GM23338 (cell line): ENCODE data around the gene AP5S1. TPM values are rescaled to one million over a fixed set of nuclear protein-coding genes. Genes with fewer than 3 reads are reported as not detected.
A peak's percentile ranks its signal among the peaks of the same experiment; 100 is the strongest.

ENCODE experiments used
- ATAC-seq: fragments of 200-7000 bp; cut with Tn5 transposase; 3 replicates; pipeline ENCODE4 v1.9.1; 2020
- DNase-seq: peaks from one replicate; pipeline ENCODE4 v3.0.0-alpha.2; 2015; ENCODE audit warnings: low spot score
- H2AFZ ChIP-seq: fragments of 200-600 bp; sonication (generic); 2 replicates; pipeline ENCODE4 v1.8.0; 2016; ENCODE audit warnings: antibody characterized with exemption, mild to moderate bottlenecking, moderate library complexity
- H3F3A ChIP-seq: fragments of 200-600 bp; sonication (generic); replicated peaks from 2 replicates; pipeline ENCODE4 v1.8.0; 2017; ENCODE audit warnings: antibody characterized with exemption, mixed run types, low read depth
- H3K27ac ChIP-seq: fragments of 200-600 bp; sonication (generic); 2 replicates; pipeline ENCODE4 v1.6.1; 2016; ENCODE audit warnings: low read depth
- H3K27me3 ChIP-seq: fragments of 200-600 bp; sonication (generic); 2 replicates; pipeline ENCODE4 v1.8.0; 2016; ENCODE audit warnings: mild to moderate bottlenecking, mixed run types, moderate library complexity; ENCODE audit not compliant: insufficient read depth
- H3K36me3 ChIP-seq: fragments of 200-600 bp; sonication (generic); 2 replicates; pipeline ENCODE4 v1.8.0; 2016; ENCODE audit warnings: mild to moderate bottlenecking; ENCODE audit not compliant: insufficient read depth
- H3K4me1 ChIP-seq: fragments of 200-600 bp; sonication (generic); 2 replicates; pipeline ENCODE4 v1.8.0; 2016; ENCODE audit warnings: mild to moderate bottlenecking, moderate library complexity; ENCODE audit not compliant: insufficient read depth
- H3K4me2 ChIP-seq: fragments of 200-600 bp; sonication (generic); 2 replicates; pipeline ENCODE4 v1.7.1; 2017; ENCODE audit warnings: mixed run types
- H3K4me3 ChIP-seq: fragments of 200-600 bp; sonication (generic); 2 replicates; pipeline ENCODE4 v1.6.1; 2016; ENCODE audit warnings: mixed run types
- H3K79me2 ChIP-seq: fragments of 200-600 bp; sonication (generic); replicated peaks from 2 replicates; pipeline ENCODE4 v1.8.0; 2017; ENCODE audit warnings: mild to moderate bottlenecking; ENCODE audit not compliant: insufficient read depth
- H3K9me2 ChIP-seq: fragments of 200-600 bp; sonication (generic); 2 replicates; pipeline ENCODE4 v1.8.0; 2017; ENCODE audit not compliant: insufficient read depth
- H4K20me1 ChIP-seq: fragments of 200-600 bp; sonication (generic); replicated peaks from 2 replicates; pipeline ENCODE4 v1.8.0; 2017; ENCODE audit warnings: mild to moderate bottlenecking; ENCODE audit not compliant: insufficient read depth
- H3K27ac Mint-ChIP-seq: 2 replicates; pipeline ENCODE4 v1.8.0; 2020; ENCODE audit warnings: inconsistent platforms, mild to moderate bottlenecking, moderate library complexity, mixed read lengths
- H3K27me3 Mint-ChIP-seq: 3 replicates; pipeline ENCODE4 v1.8.0; 2022; ENCODE audit warnings: low read depth, mild to moderate bottlenecking, moderate library complexity, mixed read lengths, inconsistent platforms; ENCODE audit not compliant: insufficient read depth, poor library complexity
- H3K36me3 Mint-ChIP-seq: 3 replicates; pipeline ENCODE4 v1.8.0; 2021; ENCODE audit warnings: low read depth, mild to moderate bottlenecking, inconsistent platforms, moderate library complexity, mixed read lengths
- H3K4me1 Mint-ChIP-seq: 3 replicates; pipeline ENCODE4 v1.8.0; 2020; ENCODE audit warnings: mild to moderate bottlenecking, inconsistent platforms, mixed read lengths
- H3K4me3 Mint-ChIP-seq: 3 replicates; pipeline ENCODE4 v1.8.0; 2021; ENCODE audit warnings: moderate library complexity, mild to moderate bottlenecking, inconsistent platforms, mixed read lengths
- H3K9me3 Mint-ChIP-seq: 3 replicates; pipeline ENCODE4 v1.8.0; 2020; ENCODE audit warnings: moderate library complexity, mild to moderate bottlenecking, inconsistent platforms, mixed read lengths
- CREB1 ChIP-seq: fragments of 250-450 bp; sonication (Bioruptor Pico); IDR thresholded peaks from 2 replicates; pipeline ENCODE4 v1.5.0; 2020; ENCODE audit warnings: low read depth, mild to moderate bottlenecking, moderate library complexity
- CTCF ChIP-seq, 2 experiments: fragments of 200-600 bp in 1 of 2; sonication (generic) in 1 of 2; conservative IDR thresholded peaks; 2 replicates each; pipeline versions ENCODE4 v1.5.1 to v1.6.1; 2016 to 2017; ENCODE audit warnings: antibody characterized with exemption in 2 of 2, low read depth in 2 of 2, mild to moderate bottlenecking in 2 of 2, moderate library complexity in 1 of 2
- ETS1 ChIP-seq: IDR thresholded peaks from 2 replicates; pipeline ENCODE4 v1.6.1; 2016; ENCODE audit warnings: antibody characterized with exemption
- EZH2 ChIP-seq: fragments of 200-600 bp; sonication (generic); IDR thresholded peaks from one replicate; pipeline ENCODE4 v1.8.0; 2017; ENCODE audit warnings: antibody characterized with exemption, mild to moderate bottlenecking, low read depth; ENCODE audit not compliant: unreplicated experiment
- EZH2phosphoT487 ChIP-seq: fragments of 200-600 bp; sonication (generic); IDR thresholded peaks from one replicate; pipeline ENCODE4 v1.8.1; 2018; ENCODE audit warnings: antibody characterized with exemption; ENCODE audit not compliant: unreplicated experiment
- JUNB ChIP-seq: IDR thresholded peaks from one replicate; pipeline ENCODE4 v1.6.1; 2016; ENCODE audit warnings: antibody characterized with exemption; ENCODE audit not compliant: unreplicated experiment
- NANOG ChIP-seq: IDR thresholded peaks from 2 replicates; pipeline ENCODE4 v1.6.1; 2016; ENCODE audit warnings: antibody characterized with exemption, borderline replicate concordance
- POLR2AphosphoS5 ChIP-seq: IDR thresholded peaks from 2 replicates; pipeline ENCODE4 v1.6.1; 2016; ENCODE audit warnings: antibody characterized with exemption, low read depth
- STAT1 ChIP-seq: IDR thresholded peaks from one replicate; pipeline ENCODE4 v1.6.1; 2016; ENCODE audit warnings: antibody characterized with exemption; ENCODE audit not compliant: unreplicated experiment
- ZNF114 ChIP-seq: fragments of 250-450 bp; sonication (Bioruptor Pico); IDR thresholded peaks from 2 replicates; pipeline ENCODE4 v1.5.0; 2020; ENCODE audit warnings: mild to moderate bottlenecking, moderate library complexity
- ZNF331 ChIP-seq: fragments of 250-450 bp; sonication (Bioruptor Pico); IDR thresholded peaks from 2 replicates; pipeline ENCODE4 v1.5.0; 2020; ENCODE audit warnings: low read depth, mild to moderate bottlenecking, moderate library complexity
- ZNF462 ChIP-seq: fragments of 250-450 bp; sonication (Bioruptor Pico); IDR thresholded peaks from 2 replicates; pipeline ENCODE4 v1.5.0; 2020; ENCODE audit warnings: mild to moderate bottlenecking, moderate library complexity
- polyA plus RNA-seq: library from polyadenylated mRNA; unstranded; fragments of >200 nt; fragmentation: Nextera tagmentation; extraction: Ambion mirVana; gene quantifications from 2 replicates; pipeline ENCODE4 v1.2.1, GENCODE V29; 2016
- total RNA-seq: library from RNA; depleted of rRNA; stranded (reverse); fragments of >200 nt; shearing (Covaris generic); gene quantifications from 2 replicates; pipeline ENCODE4 v1.2.3, GENCODE V29; 2014
- TF ChIP-seq, protein P1 (sequence below): IDR thresholded peaks from one replicate; pipeline ENCODE4 v1.6.1; 2018; ENCODE audit warnings: antibody characterized with exemption; ENCODE audit not compliant: unreplicated experiment

The AP5S1 gene
- total and polyA plus RNA-seq, 2 experiments from 2014 or later = 1.8 to 2.8 TPM

DNA sequence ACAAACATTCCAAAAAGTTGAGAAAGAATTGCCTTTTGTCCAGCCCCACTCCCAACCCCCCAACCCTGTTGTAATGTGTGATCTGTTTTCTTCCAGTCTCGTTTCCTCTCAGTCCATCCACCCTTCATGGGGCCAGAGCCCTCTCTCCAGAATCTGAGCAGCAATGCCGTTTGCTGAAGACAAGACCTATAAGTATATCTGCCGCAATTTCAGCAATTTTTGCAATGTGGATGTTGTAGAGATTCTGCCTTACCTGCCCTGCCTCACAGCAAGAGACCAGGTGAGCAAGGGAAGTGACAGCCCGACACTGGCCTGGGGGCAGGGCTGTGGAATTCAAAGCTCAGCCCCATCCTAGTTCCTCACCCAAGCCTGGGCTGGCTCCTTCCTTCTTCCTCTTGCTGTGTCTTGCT is 34.1 kb downstream of the AP5S1 start:
- Mint-ChIP-seq H3K27ac (no peak overlapping the region), H3K4me3 (no peak overlapping the region), H3K36me3 (peaks cover 37% of the 10 kb centered on the region), H3K27me3 (peaks cover 9% of the 10 kb centered on the region), H3K9me3 (no peaks in the 10 kb centered on the region), H3K4me1 (no peaks in the 10 kb centered on the region; the same call in 2 of the 3 replicates)
- Histone ChIP-seq H3F3A (0 out of 2 replicates have a peak, but pooled peaks cover 5% of the 10 kb centered on the region), H3K27me3 (no peaks in the 10 kb centered on the region), H2AFZ (no peak overlapping the region), H3K79me2 (no peaks in the 10 kb centered on the region), H3K36me3 (no peaks in the 10 kb centered on the region; the same call in 1 of the 2 replicates), H3K4me3 (no peak overlapping the region), H3K9me2 (no peaks in the 10 kb centered on the region), H3K4me2 (no peak overlapping the region), H4K20me1 (peaks cover 5% of the 10 kb centered on the region; the same call in 1 of the 2 replicates), H3K4me1 (no peaks in the 10 kb centered on the region), H3K27ac (peak overlapping the region; percentile 59; the same call in 1 of the 2 replicates)
- no peak for TF ChIP-seq STAT1
- TF ChIP-seq ZNF331 = no peak
- TF ChIP-seq EZH2 = no peak
- TF ChIP-seq POLR2AphosphoS5 = no peak
- TF ChIP-seq CTCF (conservative IDR thresholded peaks at IDR 0.05; ENCODE audit: low read depth in 2 of 2) = no peak
- TF ChIP-seq, protein P1, sequence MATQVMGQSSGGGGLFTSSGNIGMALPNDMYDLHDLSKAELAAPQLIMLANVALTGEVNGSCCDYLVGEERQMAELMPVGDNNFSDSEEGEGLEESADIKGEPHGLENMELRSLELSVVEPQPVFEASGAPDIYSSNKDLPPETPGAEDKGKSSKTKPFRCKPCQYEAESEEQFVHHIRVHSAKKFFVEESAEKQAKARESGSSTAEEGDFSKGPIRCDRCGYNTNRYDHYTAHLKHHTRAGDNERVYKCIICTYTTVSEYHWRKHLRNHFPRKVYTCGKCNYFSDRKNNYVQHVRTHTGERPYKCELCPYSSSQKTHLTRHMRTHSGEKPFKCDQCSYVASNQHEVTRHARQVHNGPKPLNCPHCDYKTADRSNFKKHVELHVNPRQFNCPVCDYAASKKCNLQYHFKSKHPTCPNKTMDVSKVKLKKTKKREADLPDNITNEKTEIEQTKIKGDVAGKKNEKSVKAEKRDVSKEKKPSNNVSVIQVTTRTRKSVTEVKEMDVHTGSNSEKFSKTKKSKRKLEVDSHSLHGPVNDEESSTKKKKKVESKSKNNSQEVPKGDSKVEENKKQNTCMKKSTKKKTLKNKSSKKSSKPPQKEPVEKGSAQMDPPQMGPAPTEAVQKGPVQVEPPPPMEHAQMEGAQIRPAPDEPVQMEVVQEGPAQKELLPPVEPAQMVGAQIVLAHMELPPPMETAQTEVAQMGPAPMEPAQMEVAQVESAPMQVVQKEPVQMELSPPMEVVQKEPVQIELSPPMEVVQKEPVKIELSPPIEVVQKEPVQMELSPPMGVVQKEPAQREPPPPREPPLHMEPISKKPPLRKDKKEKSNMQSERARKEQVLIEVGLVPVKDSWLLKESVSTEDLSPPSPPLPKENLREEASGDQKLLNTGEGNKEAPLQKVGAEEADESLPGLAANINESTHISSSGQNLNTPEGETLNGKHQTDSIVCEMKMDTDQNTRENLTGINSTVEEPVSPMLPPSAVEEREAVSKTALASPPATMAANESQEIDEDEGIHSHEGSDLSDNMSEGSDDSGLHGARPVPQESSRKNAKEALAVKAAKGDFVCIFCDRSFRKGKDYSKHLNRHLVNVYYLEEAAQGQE = no peak
- no peak for TF ChIP-seq JUNB
- TF ChIP-seq ZNF114 (CRISPR knock-in tag) = no peak
- no peak for TF ChIP-seq ZNF462 (CRISPR knock-in tag)
- TF ChIP-seq NANOG = no peak
- no peak for TF ChIP-seq ETS1
- no peak for TF ChIP-seq CREB1 (CRISPR knock-in tag)
- TF ChIP-seq EZH2phosphoT487 = no peak
- ATAC-seq = peak; percentile 77
- DNase-seq = peak; percentile 52
